Measurements from ENCODE around the gene PLPP7. TPM values are rescaled to one million over a fixed set of nuclear protein-coding genes. Genes with fewer than 3 reads are reported as not detected.

Gene PLPP7
- total RNA-seq, 1 donor = 16.3 TPM

DNA sequence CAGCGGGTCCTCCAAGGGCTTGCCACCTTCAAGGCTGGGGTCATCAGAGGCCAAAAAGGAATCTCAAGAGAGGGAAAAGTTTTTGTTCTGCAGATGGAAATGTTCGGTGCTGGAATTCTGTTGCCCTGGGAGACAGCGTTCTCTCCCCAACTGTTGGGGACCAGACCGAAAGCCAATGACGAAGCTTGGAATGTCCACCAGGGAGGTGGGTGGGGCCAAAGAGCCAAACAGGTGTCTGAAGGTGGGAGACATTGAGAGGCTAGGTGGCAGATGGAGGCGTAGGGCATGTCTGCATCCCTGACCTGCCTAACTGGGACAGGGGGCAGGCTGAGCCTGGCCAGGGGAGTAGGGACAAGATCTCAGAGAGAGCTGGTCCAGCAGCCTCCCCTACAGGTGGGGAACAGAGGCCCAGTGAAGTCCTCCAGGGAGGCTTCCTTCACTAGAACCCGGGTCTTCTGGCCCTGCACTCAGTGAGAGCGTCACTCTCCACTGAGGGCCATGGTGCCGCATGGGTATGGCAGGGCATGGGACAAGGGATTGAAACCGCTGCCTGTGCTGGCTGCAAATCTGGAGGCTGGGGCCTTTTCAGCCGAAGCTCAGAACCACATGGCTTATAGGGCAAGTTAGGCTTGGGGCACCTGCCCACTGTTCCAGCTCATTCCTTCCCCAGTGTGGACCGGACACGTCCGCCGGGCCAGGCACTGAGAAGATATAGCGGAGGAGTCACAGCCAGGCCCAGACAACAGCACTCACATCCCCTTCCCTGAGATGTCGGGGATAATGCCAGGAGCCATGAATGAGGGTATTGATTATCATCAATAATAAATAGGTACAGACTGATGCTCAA lies 8.2 kb upstream of the PLPP7 start:
- peak; percentile 78 for DNase-seq (ENCODE audit: insufficient read length, low spot score, missing footprints)
- Histone ChIP-seq H3K4me2 (ENCODE audit: insufficient read depth, low read length) (no peak overlapping the region), H2AFZ (ENCODE audit: low read length) (no peak overlapping the region), H3K4me1 (ENCODE audit: insufficient read depth, low read length) (no peaks in the 10 kb centered on the region), H4K20me1 (ENCODE audit: insufficient read depth, low read length) (no peaks in the 10 kb centered on the region), H3K79me2 (ENCODE audit: insufficient read depth, low read length) (no peaks in the 10 kb centered on the region), H3K27me3 (ENCODE audit: insufficient read depth, low read length) (peaks cover 29% of the 10 kb centered on the region), H3K4me3 (ENCODE audit: insufficient read depth, low read length) (no peak overlapping the region), H3K27ac (ENCODE audit: low read depth, low read length) (no peak overlapping the region), H3K9me3 (ENCODE audit: low read depth, low read length) (no peaks in the 10 kb centered on the region), H3K36me3 (ENCODE audit: insufficient read depth, low read length) (no peaks in the 10 kb centered on the region)
- TF ChIP-seq, protein P1, sequence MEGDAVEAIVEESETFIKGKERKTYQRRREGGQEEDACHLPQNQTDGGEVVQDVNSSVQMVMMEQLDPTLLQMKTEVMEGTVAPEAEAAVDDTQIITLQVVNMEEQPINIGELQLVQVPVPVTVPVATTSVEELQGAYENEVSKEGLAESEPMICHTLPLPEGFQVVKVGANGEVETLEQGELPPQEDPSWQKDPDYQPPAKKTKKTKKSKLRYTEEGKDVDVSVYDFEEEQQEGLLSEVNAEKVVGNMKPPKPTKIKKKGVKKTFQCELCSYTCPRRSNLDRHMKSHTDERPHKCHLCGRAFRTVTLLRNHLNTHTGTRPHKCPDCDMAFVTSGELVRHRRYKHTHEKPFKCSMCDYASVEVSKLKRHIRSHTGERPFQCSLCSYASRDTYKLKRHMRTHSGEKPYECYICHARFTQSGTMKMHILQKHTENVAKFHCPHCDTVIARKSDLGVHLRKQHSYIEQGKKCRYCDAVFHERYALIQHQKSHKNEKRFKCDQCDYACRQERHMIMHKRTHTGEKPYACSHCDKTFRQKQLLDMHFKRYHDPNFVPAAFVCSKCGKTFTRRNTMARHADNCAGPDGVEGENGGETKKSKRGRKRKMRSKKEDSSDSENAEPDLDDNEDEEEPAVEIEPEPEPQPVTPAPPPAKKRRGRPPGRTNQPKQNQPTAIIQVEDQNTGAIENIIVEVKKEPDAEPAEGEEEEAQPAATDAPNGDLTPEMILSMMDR (IDR thresholded peaks at IDR 0.05; ENCODE audit: extremely low read depth, low read depth, low read length) = no peak

DNA sequence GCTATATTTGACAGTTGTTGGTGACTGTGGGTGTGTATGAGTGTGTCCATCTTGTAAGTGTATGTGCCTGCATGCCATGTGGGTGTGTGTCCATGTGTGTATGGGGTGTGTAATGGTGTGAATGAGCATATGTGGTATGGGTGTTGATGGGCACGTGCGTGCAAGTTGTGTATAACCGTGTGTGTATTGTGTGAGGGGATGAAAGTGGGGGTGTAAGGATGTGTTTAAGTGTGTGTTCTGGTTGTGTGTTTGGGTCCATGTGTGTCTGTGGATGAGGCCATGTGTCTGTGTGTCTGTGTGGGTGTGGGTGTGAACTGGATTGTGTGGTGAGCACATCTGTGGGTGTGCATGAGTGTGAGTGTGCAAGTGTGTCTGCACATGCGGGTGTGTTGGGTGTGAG lies 7.3 kb upstream of the PLPP7 start:
- H3K4me2 ChIP-seq (ENCODE audit: insufficient read depth, low read length) = no peak overlapping the region
- no peaks in the 10 kb centered on the region for H4K20me1 ChIP-seq (ENCODE audit: insufficient read depth, low read length)
- TF ChIP-seq, protein P1 (IDR thresholded peaks at IDR 0.05; ENCODE audit: extremely low read depth, low read depth, low read length) = no peak
- H3K4me1 ChIP-seq (ENCODE audit: insufficient read depth, low read length) = no peaks in the 10 kb centered on the region
- no peak overlapping the region for H3K27ac ChIP-seq (ENCODE audit: low read depth, low read length)
- H3K4me3 ChIP-seq (ENCODE audit: insufficient read depth, low read length) = no peak overlapping the region
- no peaks in the 10 kb centered on the region for H3K79me2 ChIP-seq (ENCODE audit: insufficient read depth, low read length)
- no peak overlapping the region for H2AFZ ChIP-seq (ENCODE audit: low read length)
- H3K9me3 ChIP-seq (ENCODE audit: low read depth, low read length) = no peaks in the 10 kb centered on the region
- DNase-seq (ENCODE audit: insufficient read length, low spot score, missing footprints) = peak; percentile 82
- no peaks in the 10 kb centered on the region for H3K36me3 ChIP-seq (ENCODE audit: insufficient read depth, low read length)
- peaks cover 29% of the 10 kb centered on the region for H3K27me3 ChIP-seq (ENCODE audit: insufficient read depth, low read length)

DNA sequence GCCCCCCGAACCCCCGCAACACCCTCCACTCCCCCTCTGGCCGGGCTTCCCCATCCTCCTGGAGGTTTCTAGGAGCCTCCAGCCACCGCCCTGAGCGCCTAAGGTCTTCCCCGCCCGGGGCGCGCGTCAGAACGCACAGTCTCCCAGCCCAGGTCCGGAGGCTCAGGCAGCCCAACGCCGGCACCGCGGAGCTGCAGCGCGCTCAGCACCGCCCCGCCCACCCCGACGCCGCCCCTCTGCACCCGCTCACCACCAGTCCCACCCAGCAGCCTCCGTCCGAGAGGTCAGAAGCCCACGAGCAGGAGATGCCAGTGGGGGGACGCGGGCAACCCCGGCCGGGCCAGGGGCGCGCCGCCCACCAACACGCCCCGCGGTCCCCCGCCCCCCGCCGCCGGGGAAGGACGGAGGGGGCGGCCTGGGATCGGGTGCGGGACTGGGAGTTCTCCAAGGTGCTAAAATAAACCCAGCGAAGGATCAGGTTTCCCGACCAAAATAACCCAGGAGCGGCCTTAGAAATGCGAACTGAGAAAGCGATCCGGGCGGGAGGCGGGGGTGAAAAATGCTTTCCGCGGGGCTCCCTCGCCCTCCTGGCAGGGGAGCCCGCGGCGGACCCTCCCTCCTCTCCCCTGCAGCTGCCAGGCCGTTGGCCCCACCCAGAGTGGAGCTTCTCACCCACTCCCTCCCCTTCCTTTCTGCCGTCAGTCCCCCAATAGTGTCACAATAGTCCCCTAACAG lies 6.7 kb upstream of the PLPP7 start:
- Histone ChIP-seq H3K27ac (ENCODE audit: low read depth, low read length) (no peak overlapping the region), H3K4me3 (ENCODE audit: insufficient read depth, low read length) (no peak overlapping the region), H3K79me2 (ENCODE audit: insufficient read depth, low read length) (no peaks in the 10 kb centered on the region), H3K36me3 (ENCODE audit: insufficient read depth, low read length) (no peaks in the 10 kb centered on the region), H3K4me2 (ENCODE audit: insufficient read depth, low read length) (no peak overlapping the region), H3K4me1 (ENCODE audit: insufficient read depth, low read length) (no peaks in the 10 kb centered on the region), H3K9me3 (ENCODE audit: low read depth, low read length) (no peaks in the 10 kb centered on the region), H2AFZ (ENCODE audit: low read length) (no peak overlapping the region), H4K20me1 (ENCODE audit: insufficient read depth, low read length) (no peaks in the 10 kb centered on the region), H3K27me3 (ENCODE audit: insufficient read depth, low read length) (peaks cover 29% of the 10 kb centered on the region)
- peak; percentile 91 for DNase-seq (ENCODE audit: insufficient read length, low spot score, missing footprints)
- TF ChIP-seq, protein P1 (IDR thresholded peaks at IDR 0.05; ENCODE audit: extremely low read depth, low read depth, low read length) = no peak

DNA sequence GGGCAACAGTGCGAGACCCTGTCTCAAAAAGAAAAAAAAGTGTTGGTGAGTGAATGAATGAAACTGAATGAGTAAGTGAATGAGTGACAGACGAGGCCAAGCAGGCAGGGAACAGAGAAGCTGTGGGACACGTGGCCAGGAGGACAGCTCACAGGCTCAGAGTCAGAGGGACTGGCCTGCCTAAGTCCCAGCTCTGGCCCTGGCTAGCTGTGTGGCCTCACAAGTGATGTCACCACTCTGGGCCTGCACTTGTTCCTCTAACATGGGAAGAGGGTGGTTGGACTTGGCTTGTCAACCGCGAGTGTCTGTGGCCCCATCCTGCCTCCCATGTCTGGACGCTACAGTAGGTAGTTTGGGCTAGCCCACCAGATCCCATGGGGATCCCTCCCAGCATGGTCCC lies 4.7 kb upstream of the PLPP7 start:
- no peaks in the 10 kb centered on the region for H3K4me1 ChIP-seq (ENCODE audit: insufficient read depth, low read length)
- H3K27ac ChIP-seq (ENCODE audit: low read depth, low read length) = no peak overlapping the region
- H3K27me3 ChIP-seq (ENCODE audit: insufficient read depth, low read length) = peaks cover 29% of the 10 kb centered on the region
- no peak overlapping the region for H3K4me3 ChIP-seq (ENCODE audit: insufficient read depth, low read length)
- H2AFZ ChIP-seq (ENCODE audit: low read length) = no peak overlapping the region
- TF ChIP-seq, protein P1 (IDR thresholded peaks at IDR 0.05; ENCODE audit: extremely low read depth, low read depth, low read length) = no peak
- peak; percentile 50 for DNase-seq (ENCODE audit: insufficient read length, low spot score, missing footprints)
- H3K4me2 ChIP-seq (ENCODE audit: insufficient read depth, low read length) = no peak overlapping the region
- no peaks in the 10 kb centered on the region for H3K9me3 ChIP-seq (ENCODE audit: low read depth, low read length)
- peaks cover under 1% of the 10 kb centered on the region for H3K79me2 ChIP-seq (ENCODE audit: insufficient read depth, low read length)
- no peaks in the 10 kb centered on the region for H3K36me3 ChIP-seq (ENCODE audit: insufficient read depth, low read length)
- H4K20me1 ChIP-seq (ENCODE audit: insufficient read depth, low read length) = no peaks in the 10 kb centered on the region
